Measurements from ENCODE around the gene CXCR3.

- TF ChIP-seq CREB1 (IDR thresholded peaks at IDR 0.05; ENCODE audit: low read depth) = no peak
- TF ChIP-seq REST (IDR thresholded peaks at IDR 0.05; ENCODE audit: low read depth) = no peak
- TF ChIP-seq MAX (IDR thresholded peaks at IDR 0.05) = no peak
- TF ChIP-seq CEBPB (IDR thresholded peaks at IDR 0.05) = no peak
- no peak for TF ChIP-seq EP300 (IDR thresholded peaks at IDR 0.05; ENCODE audit: borderline replicate concordance)
- no peak for TF ChIP-seq RAD21 (IDR thresholded peaks at IDR 0.05; ENCODE audit: low read depth)
- no peak for TF ChIP-seq TEAD4 (IDR thresholded peaks at IDR 0.05)
- no peak for TF ChIP-seq NFIC (IDR thresholded peaks at IDR 0.05)
- no peak for TF ChIP-seq YY1 (IDR thresholded peaks at IDR 0.05; ENCODE audit: low read depth)
- no peak for TF ChIP-seq FOXM1 (IDR thresholded peaks at IDR 0.05; ENCODE audit: borderline replicate concordance, low read depth)
- no peak for TF ChIP-seq TCF12 (IDR thresholded peaks at IDR 0.05; ENCODE audit: low read depth)
- TF ChIP-seq TAF1 (IDR thresholded peaks at IDR 0.05; ENCODE audit: low read depth) = no peak
Measured at GRCh38 chrX:71629467-71629866, 11.2 kb upstream of the CXCR3 start.

Measured in Ishikawa (cell line).